Activated naive CD8-positive, alpha-beta T cell treated with anti-CD3 and anti-CD28 coated beads, Interleukin-2, amount 50 U/mL, for 24 hours (primary cell): Measurements from ENCODE around the gene TBCD.

Source experiments
- ATAC-seq: fragments of 150-1000 bp; cut with Tn5 transposase; one replicate; pipeline ENCODE4 v1.10.0; 2021
- DNase-seq: peaks from one replicate; pipeline ENCODE4 v3.0.0; 2021
- H3K27ac Mint-ChIP-seq: one replicate; pipeline ENCODE4 v1.8.0; 2021; ENCODE audit warnings: mild to moderate bottlenecking, mixed read lengths
- H3K27me3 Mint-ChIP-seq: one replicate; pipeline ENCODE4 v1.8.0; 2021; ENCODE audit warnings: mixed read lengths
- H3K36me3 Mint-ChIP-seq: one replicate; pipeline ENCODE4 v1.8.0; 2021; ENCODE audit warnings: low read depth, mixed read lengths
- H3K4me1 Mint-ChIP-seq: one replicate; pipeline ENCODE4 v1.8.0; 2021; ENCODE audit warnings: mixed read lengths
- H3K4me3 Mint-ChIP-seq: one replicate; pipeline ENCODE4 v1.8.0; 2021; ENCODE audit warnings: mild to moderate bottlenecking, moderate library complexity, mixed read lengths
- H3K9me3 Mint-ChIP-seq: one replicate; pipeline ENCODE4 v1.8.0; 2021; ENCODE audit warnings: mixed read lengths

The TBCD gene

GRCh38 chr17:82907797-82908542, 156.1 kb downstream of the TBCD start:
- no peak overlapping the region for H3K4me3 Mint-ChIP-seq
- ATAC-seq (no peak), DNase-seq (no peak)
- no peaks in the 10 kb centered on the region for H3K9me3 Mint-ChIP-seq
- H3K27ac Mint-ChIP-seq: no peak overlapping the region
- no peaks in the 10 kb centered on the region for H3K27me3 Mint-ChIP-seq
- peaks cover 15% of the 10 kb centered on the region for H3K36me3 Mint-ChIP-seq
- peaks cover 20% of the 10 kb centered on the region for H3K4me1 Mint-ChIP-seq

- Mint-ChIP-seq H3K36me3 (peaks cover 16% of the 10 kb centered on the region), H3K4me3 (no peak overlapping the region), H3K27me3 (no peaks in the 10 kb centered on the region), H3K9me3 (no peaks in the 10 kb centered on the region), H3K27ac (no peak overlapping the region), H3K4me1 (peaks cover 20% of the 10 kb centered on the region)
- DNase-seq (no peak), ATAC-seq (no peak)
Observed at GRCh38 chr17:82908543-82909160, 156.8 kb downstream of the TBCD start.

GRCh38 chr17:82909322-82909904, 157.5 kb downstream of the TBCD start:
- H3K9me3 Mint-ChIP-seq: no peaks in the 10 kb centered on the region
- no peak overlapping the region for H3K27ac Mint-ChIP-seq
- H3K4me3 Mint-ChIP-seq: no peak overlapping the region
- ATAC-seq (no peak), DNase-seq (peak; percentile 32)
- H3K4me1 Mint-ChIP-seq: peaks cover 20% of the 10 kb centered on the region
- H3K36me3 Mint-ChIP-seq: peaks cover 14% of the 10 kb centered on the region
- H3K27me3 Mint-ChIP-seq: no peaks in the 10 kb centered on the region

GRCh38 chr17:82910041-82910481, 158.2 kb downstream of the TBCD start:
- H3K36me3 Mint-ChIP-seq: peaks cover 12% of the 10 kb centered on the region
- H3K27me3 Mint-ChIP-seq: no peaks in the 10 kb centered on the region
- H3K4me3 Mint-ChIP-seq: no peak overlapping the region
- no peak for DNase-seq
- H3K9me3 Mint-ChIP-seq: no peaks in the 10 kb centered on the region
- no peak overlapping the region for H3K27ac Mint-ChIP-seq
- peaks cover 24% of the 10 kb centered on the region for H3K4me1 Mint-ChIP-seq
- ATAC-seq: no peak

GRCh38 chr17:82910770-82911169, 158.9 kb downstream of the TBCD start:
- Mint-ChIP-seq H3K4me3 (no peak overlapping the region), H3K27me3 (no peaks in the 10 kb centered on the region), H3K27ac (no peak overlapping the region), H3K9me3 (no peaks in the 10 kb centered on the region), H3K36me3 (peaks cover 12% of the 10 kb centered on the region), H3K4me1 (peaks cover 30% of the 10 kb centered on the region)
- DNase-seq (no peak), ATAC-seq (no peak)

- H3K27ac Mint-ChIP-seq: peak overlapping the region; percentile 29
- peaks cover 6% of the 10 kb centered on the region for H3K36me3 Mint-ChIP-seq
- H3K27me3 Mint-ChIP-seq: no peaks in the 10 kb centered on the region
- DNase-seq (no peak), ATAC-seq (no peak)
- no peaks in the 10 kb centered on the region for H3K9me3 Mint-ChIP-seq
- no peak overlapping the region for H3K4me3 Mint-ChIP-seq
- H3K4me1 Mint-ChIP-seq: peaks cover 37% of the 10 kb centered on the region
Observed at GRCh38 chr17:82911822-82912221, 160.0 kb downstream of the TBCD start.

- no peak overlapping the region for H3K4me3 Mint-ChIP-seq
- no peaks in the 10 kb centered on the region for H3K9me3 Mint-ChIP-seq
- ATAC-seq: no peak
- no peak for DNase-seq
- H3K27me3 Mint-ChIP-seq: no peaks in the 10 kb centered on the region
- H3K36me3 Mint-ChIP-seq: peaks cover 6% of the 10 kb centered on the region
- H3K4me1 Mint-ChIP-seq: peaks cover 37% of the 10 kb centered on the region
- no peak overlapping the region for H3K27ac Mint-ChIP-seq
Observed at GRCh38 chr17:82912484-82913089, 160.7 kb downstream of the TBCD start.

GRCh38 chr17:82913304-82914043, 161.6 kb downstream of the TBCD start:
- H3K4me3 Mint-ChIP-seq: no peak overlapping the region
- peaks cover 8% of the 10 kb centered on the region for H3K36me3 Mint-ChIP-seq
- DNase-seq (no peak), ATAC-seq (no peak)
- H3K27me3 Mint-ChIP-seq: no peaks in the 10 kb centered on the region
- H3K9me3 Mint-ChIP-seq: no peaks in the 10 kb centered on the region
- H3K4me1 Mint-ChIP-seq: peaks cover 32% of the 10 kb centered on the region
- no peak overlapping the region for H3K27ac Mint-ChIP-seq

- Mint-ChIP-seq H3K9me3 (no peaks in the 10 kb centered on the region), H3K27me3 (no peaks in the 10 kb centered on the region), H3K27ac (no peak overlapping the region), H3K4me1 (peaks cover 30% of the 10 kb centered on the region), H3K36me3 (peaks cover 9% of the 10 kb centered on the region), H3K4me3 (no peak overlapping the region)
- no peak for ATAC-seq
- DNase-seq: no peak
Observed at GRCh38 chr17:82914375-82914774, 162.5 kb downstream of the TBCD start.

- Mint-ChIP-seq H3K4me3 (no peak overlapping the region), H3K9me3 (no peaks in the 10 kb centered on the region), H3K27ac (no peak overlapping the region), H3K36me3 (peaks cover 9% of the 10 kb centered on the region), H3K27me3 (no peaks in the 10 kb centered on the region), H3K4me1 (peaks cover 24% of the 10 kb centered on the region)
- DNase-seq: no peak
- no peak for ATAC-seq
Observed at GRCh38 chr17:82915010-82915756, 163.3 kb downstream of the TBCD start.

- Mint-ChIP-seq H3K27me3 (no peaks in the 10 kb centered on the region), H3K4me1 (peaks cover 24% of the 10 kb centered on the region), H3K9me3 (no peaks in the 10 kb centered on the region), H3K36me3 (peaks cover 9% of the 10 kb centered on the region), H3K4me3 (no peak overlapping the region), H3K27ac (no peak overlapping the region)
- ATAC-seq (no peak), DNase-seq (no peak)
Observed at GRCh38 chr17:82915757-82916027, 163.8 kb downstream of the TBCD start.

GRCh38 chr17:82917699-82918345, 166.0 kb downstream of the TBCD start:
- H3K4me1 Mint-ChIP-seq: peaks cover 17% of the 10 kb centered on the region
- DNase-seq: peak; percentile 57
- H3K27me3 Mint-ChIP-seq: no peaks in the 10 kb centered on the region
- peak; percentile 53 for ATAC-seq
- peaks cover 12% of the 10 kb centered on the region for H3K36me3 Mint-ChIP-seq
- H3K9me3 Mint-ChIP-seq: no peaks in the 10 kb centered on the region
- H3K4me3 Mint-ChIP-seq: no peak overlapping the region
- no peak overlapping the region for H3K27ac Mint-ChIP-seq

GRCh38 chr17:82918508-82918907, 166.6 kb downstream of the TBCD start:
- no peaks in the 10 kb centered on the region for H3K27me3 Mint-ChIP-seq
- H3K9me3 Mint-ChIP-seq: no peaks in the 10 kb centered on the region
- peaks cover 17% of the 10 kb centered on the region for H3K4me1 Mint-ChIP-seq
- no peak overlapping the region for H3K4me3 Mint-ChIP-seq
- peaks cover 15% of the 10 kb centered on the region for H3K36me3 Mint-ChIP-seq
- no peak overlapping the region for H3K27ac Mint-ChIP-seq
- ATAC-seq (no peak), DNase-seq (no peak)

- peaks cover 15% of the 10 kb centered on the region for H3K36me3 Mint-ChIP-seq
- H3K4me3 Mint-ChIP-seq: no peak overlapping the region
- no peaks in the 10 kb centered on the region for H3K27me3 Mint-ChIP-seq
- DNase-seq (no peak), ATAC-seq (no peak)
- peaks cover 12% of the 10 kb centered on the region for H3K4me1 Mint-ChIP-seq
- no peaks in the 10 kb centered on the region for H3K9me3 Mint-ChIP-seq
- H3K27ac Mint-ChIP-seq: no peak overlapping the region
Observed at GRCh38 chr17:82920150-82920549, 168.3 kb downstream of the TBCD start.
